ENCODE data around the gene CRTC3. TPM values are rescaled to one million over a fixed set of nuclear protein-coding genes. Genes with fewer than 3 reads are reported as not detected.

CRTC3 gene
- total RNA-seq, 1 experiment from 2014 or later, result 3.9 TPM

GRCh38 chr15:90561344-90562244 is 31.9 kb downstream of the CRTC3 start:
- no peaks in the 10 kb centered on the region; the same call in 1 of the 2 replicates for H3K4me1 ChIP-seq (ENCODE audit: insufficient read depth, low read length)
- no peaks in the 10 kb centered on the region for H3K27me3 ChIP-seq (ENCODE audit: insufficient read depth, low read length)
- TF ChIP-seq CTCF (conservative IDR thresholded peaks at IDR 0.05), result no peak
- WGBS (ENCODE audit: extremely low coverage, insufficient read length, low lambda C conversion rate), result no CpG with 5 or more reads among the region's 5 CpGs
- H3K79me1 ChIP-seq (ENCODE audit: insufficient read depth, low read depth, low read length, poor library complexity, severe bottlenecking), result no peaks in the 10 kb centered on the region
- no peak overlapping the region for H4K8ac ChIP-seq (replicated peaks; ENCODE audit: insufficient read length, low read depth, low read length)
- no peaks in the 10 kb centered on the region for H3K23me2 ChIP-seq (ENCODE audit: insufficient read length, low read depth, low read length, poor library complexity, severe bottlenecking)
- H3K14ac ChIP-seq (ENCODE audit: insufficient read depth, low read length), result no peak overlapping the region
- H3K4me3 Mint-ChIP-seq, result no peak overlapping the region
- no peak overlapping the region for H3K27ac ChIP-seq (ENCODE audit: insufficient read length, low read depth, low read length)
- H3K4ac ChIP-seq (ENCODE audit: low read depth, low read length), result no peak overlapping the region
- H2BK12ac ChIP-seq (ENCODE audit: insufficient read length, low read depth, low read length), result no peak overlapping the region
- no peaks in the 10 kb centered on the region for H3K79me2 ChIP-seq (ENCODE audit: insufficient read depth, low read length)
- no peak overlapping the region for H2BK15ac ChIP-seq (ENCODE audit: low read depth, low read length)
- H3K9me3 ChIP-seq (ENCODE audit: control insufficient read depth, low read depth, low read length), result no peaks in the 10 kb centered on the region
- no peaks in the 10 kb centered on the region for H3K9me3 Mint-ChIP-seq
- no peak for DNase-seq
- H3K27me3 Mint-ChIP-seq (ENCODE audit: low read depth), result peaks cover 3% of the 10 kb centered on the region; the same call in 1 of the 2 replicates
- H3K9ac ChIP-seq (ENCODE audit: extremely low read depth, insufficient read length, low read length), result no peak overlapping the region
- H2BK5ac ChIP-seq (ENCODE audit: insufficient read length, low read length), result no peak overlapping the region
- H2BK20ac ChIP-seq (ENCODE audit: low read depth, low read length, poor library complexity, severe bottlenecking), result no peak overlapping the region
- H4K5ac ChIP-seq (ENCODE audit: insufficient read length, low read depth, low read length), result no peak overlapping the region
- no peak overlapping the region for H3K56ac ChIP-seq (ENCODE audit: insufficient read length, low read depth, low read length)
- H2AK5ac ChIP-seq (ENCODE audit: insufficient read length, low read length), result no peak overlapping the region
- H3K4me1 Mint-ChIP-seq, result peaks cover 19 to 40% of the 10 kb centered on the region in 2 experiments
- H2AFZ ChIP-seq (ENCODE audit: low read length), result no peak overlapping the region
- no peak overlapping the region for H3K27ac Mint-ChIP-seq
- H3K18ac ChIP-seq (ENCODE audit: insufficient read length, low read depth, low read length), result no peak overlapping the region
- no peaks in the 10 kb centered on the region for H3K36me3 Mint-ChIP-seq (ENCODE audit: insufficient read depth in 1 of 3, low read depth in 3 of 3)
- no peak overlapping the region for H2BK120ac ChIP-seq (ENCODE audit: low read depth, low read length, poor library complexity, severe bottlenecking)
- H4K91ac ChIP-seq (ENCODE audit: insufficient read length, low read depth, low read length), result no peak overlapping the region
- H3T11ph ChIP-seq (ENCODE audit: low read length), result no peak overlapping the region
- H3K23ac ChIP-seq (ENCODE audit: insufficient read length, low read depth, low read length), result no peak overlapping the region
- H3K4me2 ChIP-seq (ENCODE audit: insufficient read depth, insufficient read length, low read length), result no peak overlapping the region
- no peaks in the 10 kb centered on the region for H4K20me1 ChIP-seq (ENCODE audit: control insufficient read depth, insufficient read depth, insufficient read length)
